Keratinocyte (primary cell): Measurements from ENCODE around the gene HLA-DQA1. TPM values are rescaled to one million over a fixed set of nuclear protein-coding genes. Genes with fewer than 3 reads are reported as not detected.

ENCODE experiments used
- DNase-seq: peaks from one replicate; pipeline ENCODE4 v3.0.0-alpha.2; 2011; ENCODE audit warnings: low read depth, missing footprints, low spot score
- FAIRE-seq: peaks from 2 replicates; lab custom pipeline; 2011; peaks lifted over from hg19 to GRCh38; lab: Jason Lieb, UNC
- H2AFZ ChIP-seq: 2 replicates; pipeline ENCODE4 v1.6.0; 2012; ENCODE audit warnings: low read length, control low read depth, inconsistent platforms; ENCODE audit not compliant: control insufficient read depth
- H3K27ac ChIP-seq: 2 replicates; pipeline ENCODE4 v1.5.1; 2011; ENCODE audit warnings: low read length; ENCODE audit not compliant: control insufficient read depth, insufficient read depth
- H3K27me3 ChIP-seq: 3 replicates; pipeline ENCODE4 v1.6.0; 2011; ENCODE audit warnings: low read length; ENCODE audit not compliant: control insufficient read depth, insufficient read depth; ENCODE audit errors: extremely low read depth
- H3K36me3 ChIP-seq, 2 experiments: 2 replicates in 1 of 2; 3 replicates in 1 of 2; pipeline ENCODE4 v1.5.1; 2011; ENCODE audit warnings: low read length in 2 of 2, mild to moderate bottlenecking in 1 of 2; ENCODE audit not compliant: control insufficient read depth in 2 of 2, insufficient read depth in 2 of 2; ENCODE audit errors: extremely low read depth in 1 of 2
- H3K4me1 ChIP-seq: 3 replicates; pipeline ENCODE4 v1.5.1; 2011; ENCODE audit warnings: low read length; ENCODE audit not compliant: control insufficient read depth, insufficient read depth; ENCODE audit errors: extremely low read depth
- H3K4me2 ChIP-seq: 3 replicates; pipeline ENCODE4 v1.6.0; 2011; ENCODE audit warnings: low read depth, low read length; ENCODE audit not compliant: control insufficient read depth, insufficient read depth; ENCODE audit errors: extremely low read depth
- H3K4me3 ChIP-seq, 3 experiments: fragments of 200-600 bp in 1 of 3; sonication (generic) in 1 of 3; 2 replicates in 2 of 3; 3 replicates in 1 of 3; pipeline ENCODE4 v1.5.1; 2011 to 2016; ENCODE audit warnings: low read length in 3 of 3, mild to moderate bottlenecking in 3 of 3, control low read depth in 2 of 3, inconsistent platforms in 1 of 3, low read depth in 1 of 3, mixed read lengths in 1 of 3, mixed run types in 1 of 3, moderate library complexity in 1 of 3; ENCODE audit not compliant: control insufficient read depth in 2 of 3, insufficient read depth in 2 of 3; ENCODE audit errors: extremely low read depth in 1 of 3
- H3K79me2 ChIP-seq: 2 replicates; pipeline ENCODE4 v1.6.0; 2012; ENCODE audit warnings: low read length; ENCODE audit not compliant: control insufficient read depth, insufficient read depth
- H3K9ac ChIP-seq: 3 replicates; pipeline ENCODE4 v1.6.0; 2011; ENCODE audit warnings: low read length; ENCODE audit not compliant: control insufficient read depth, insufficient read depth; ENCODE audit errors: extremely low read depth
- H3K9me1 ChIP-seq: 3 replicates; pipeline ENCODE4 v1.6.0; 2011; ENCODE audit warnings: low read length; ENCODE audit not compliant: control insufficient read depth, insufficient read depth; ENCODE audit errors: extremely low read depth
- H3K9me3 ChIP-seq: 2 replicates; pipeline ENCODE4 v1.5.1; 2012; ENCODE audit warnings: low read depth, low read length; ENCODE audit not compliant: control insufficient read depth
- H4K20me1 ChIP-seq: 3 replicates; pipeline ENCODE4 v1.6.0; 2011; ENCODE audit warnings: low read length; ENCODE audit not compliant: control insufficient read depth, insufficient read depth; ENCODE audit errors: extremely low read depth
- CTCF ChIP-seq, 3 experiments: IDR thresholded peaks in 1 of 3; conservative IDR thresholded peaks in 1 of 3; optimal IDR thresholded peaks in 1 of 3; 2 replicates in 2 of 3; 3 replicates in 1 of 3; pipeline versions ENCODE3 to v1.5.1; 2011; ENCODE audit warnings: low read length in 3 of 3, mild to moderate bottlenecking in 3 of 3, moderate library complexity in 2 of 3, control low read depth in 1 of 3, inconsistent platforms in 1 of 3; ENCODE audit not compliant: insufficient read depth in 2 of 3; ENCODE audit errors: extremely low read depth in 1 of 3
- EZH2 ChIP-seq: IDR thresholded peaks from one replicate; pipeline ENCODE4 v1.6.1; 2012; ENCODE audit warnings: inconsistent platforms, mild to moderate bottlenecking, low read length, moderate library complexity
- dilution Hi-C: fragments of 300-500 bp; cut with MboI; formaldehyde crosslinking; loops from one replicate; pipeline ENCODE4 v1.7.0; 2020; ENCODE audit warnings: low sequenced_read_pairs; ENCODE audit not compliant: extremely low pct_ligation_motif_present
- polyA plus RNA-seq, 5 experiments: library from polyadenylated mRNA; depleted of rRNA in 3 of 5; stranded (reverse) in 3 of 5; stranded (forward) in 1 of 5; unstranded in 1 of 5; fragments of >200 nt; gene quantifications; 1 replicate in 1 of 5; 2 replicates in 3 of 5; 3 replicates in 1 of 5; pipeline versions ENCODE4 v1.2.1 to v1.2.3, GENCODE V29; 2011 to 2012; ENCODE audit warnings: missing spikeins in 2 of 5, low read depth in 1 of 5, low replicate concordance in 1 of 5

Gene HLA-DQA1
- polyA plus RNA-seq, 1 donor (not counting 4 experiments of a cell fraction or from before 2014, with no cell fraction given), result not detected

- no peaks in the 10 kb centered on the region for H3K4me1 ChIP-seq
- no peak for DNase-seq
- H3K27me3 ChIP-seq, result peaks cover 8% of the 10 kb centered on the region
- TF ChIP-seq CTCF (optimal IDR thresholded peaks at IDR 0.05 in 1 of 3, IDR thresholded peaks at IDR 0.05 in 1 of 3, conservative IDR thresholded peaks at IDR 0.05 in 1 of 3; ENCODE audit: extremely low read depth in 1 of 3, insufficient read depth in 2 of 3, low read length in 3 of 3) (no peak), EZH2 (no peak)
- H3K9me3 ChIP-seq, result no peaks in the 10 kb centered on the region
- no peaks in the 10 kb centered on the region for H4K20me1 ChIP-seq
- no peak overlapping the region for H2AFZ ChIP-seq
- no peak overlapping the region for H3K27ac ChIP-seq
- FAIRE-seq, result no peak
- no peaks in the 10 kb centered on the region for H3K9me1 ChIP-seq
- H3K4me3 ChIP-seq, result no peak overlapping the region
- dilution Hi-C loops, result no loop called here
- no peaks in the 10 kb centered on the region for H3K36me3 ChIP-seq
- no peak overlapping the region for H3K4me2 ChIP-seq
- H3K79me2 ChIP-seq, result no peaks in the 10 kb centered on the region
- no peak overlapping the region for H3K9ac ChIP-seq
Measured at GRCh38 chr6:32684246-32684645, 47.0 kb downstream of the HLA-DQA1 start.

- no peaks in the 10 kb centered on the region for H3K9me3 ChIP-seq
- H3K27ac ChIP-seq, result no peak overlapping the region
- FAIRE-seq (no peak), DNase-seq (no peak)
- no peaks in the 10 kb centered on the region for H4K20me1 ChIP-seq
- no peaks in the 10 kb centered on the region for H3K79me2 ChIP-seq
- H3K27me3 ChIP-seq, result no peaks in the 10 kb centered on the region
- TF ChIP-seq EZH2 (no peak), CTCF (optimal IDR thresholded peaks at IDR 0.05 in 1 of 3, IDR thresholded peaks at IDR 0.05 in 1 of 3, conservative IDR thresholded peaks at IDR 0.05 in 1 of 3; ENCODE audit: extremely low read depth in 1 of 3, insufficient read depth in 2 of 3, low read length in 3 of 3) (no peak)
- no peak overlapping the region for H3K9ac ChIP-seq
- H3K9me1 ChIP-seq, result no peaks in the 10 kb centered on the region
- dilution Hi-C loops, result no loop called here
- H3K4me3 ChIP-seq, result no peak overlapping the region
- H2AFZ ChIP-seq, result no peak overlapping the region
- H3K4me1 ChIP-seq, result no peaks in the 10 kb centered on the region
- no peak overlapping the region for H3K4me2 ChIP-seq
- no peaks in the 10 kb centered on the region for H3K36me3 ChIP-seq
Measured at GRCh38 chr6:32685603-32686002, 48.4 kb downstream of the HLA-DQA1 start.
